Astrocyte (in vitro differentiated cells and primary cell): ENCODE results near the gene TMEM258. TPM values are rescaled to one million over a fixed set of nuclear protein-coding genes. Genes with fewer than 3 reads are reported as not detected.

ENCODE experiments used
- DNase-seq: peaks from one replicate; pipeline ENCODE4 v3.0.0-alpha.2; 2010; ENCODE audit warnings: low read depth
- FAIRE-seq: peaks from 2 replicates; lab custom pipeline; 2011; peaks lifted over from hg19 to GRCh38; lab: Jason Lieb, UNC
- H2AFZ ChIP-seq: 2 replicates; pipeline ENCODE4 v1.6.0; 2012; ENCODE audit warnings: low read depth, low read length, inconsistent platforms
- H3K27ac ChIP-seq: 2 replicates; pipeline ENCODE4 v1.5.1; 2011; ENCODE audit warnings: low read depth, low read length, inconsistent platforms
- H3K27me3 ChIP-seq: 2 replicates; pipeline ENCODE4 v1.6.0; 2011; ENCODE audit warnings: low read length, inconsistent platforms; ENCODE audit not compliant: insufficient read depth
- H3K36me3 ChIP-seq: 2 replicates; pipeline ENCODE4 v1.5.1; 2011; ENCODE audit warnings: low read length, inconsistent platforms; ENCODE audit not compliant: insufficient read depth
- H3K4me1 ChIP-seq: 2 replicates; pipeline ENCODE4 v1.5.1; 2011; ENCODE audit warnings: low read length, inconsistent platforms; ENCODE audit not compliant: insufficient read depth
- H3K4me2 ChIP-seq: 2 replicates; pipeline ENCODE4 v1.6.0; 2012; ENCODE audit warnings: low read length, inconsistent platforms
- H3K4me3 ChIP-seq: 2 replicates; pipeline ENCODE4 v1.5.1; 2011; ENCODE audit warnings: low read depth, mild to moderate bottlenecking, low read length, inconsistent platforms; ENCODE audit not compliant: insufficient read depth
- H3K79me2 ChIP-seq: 2 replicates; pipeline ENCODE4 v1.6.0; 2012; ENCODE audit warnings: mild to moderate bottlenecking, low read length, inconsistent platforms; ENCODE audit not compliant: insufficient read depth
- H3K9ac ChIP-seq: 2 replicates; pipeline ENCODE4 v1.6.0; 2012; ENCODE audit warnings: mild to moderate bottlenecking, low read length, inconsistent platforms
- H3K9me3 ChIP-seq: 2 replicates; pipeline ENCODE4 v1.5.1; 2012; ENCODE audit warnings: low read depth, mild to moderate bottlenecking, low read length, inconsistent platforms; ENCODE audit not compliant: insufficient read depth
- H4K20me1 ChIP-seq: 2 replicates; pipeline ENCODE4 v1.6.0; 2012; ENCODE audit warnings: low read length, inconsistent platforms; ENCODE audit not compliant: insufficient read depth
- H3K27ac Mint-ChIP-seq: one replicate; pipeline ENCODE4 v1.8.0; 2021; ENCODE audit warnings: mild to moderate bottlenecking, mixed read lengths; ENCODE audit not compliant: unreplicated experiment
- H3K27me3 Mint-ChIP-seq: one replicate; pipeline ENCODE4 v1.8.0; 2021; ENCODE audit warnings: low read depth, mixed read lengths; ENCODE audit not compliant: unreplicated experiment
- H3K36me3 Mint-ChIP-seq: one replicate; pipeline ENCODE4 v1.8.0; 2021; ENCODE audit warnings: low read depth, mixed read lengths; ENCODE audit not compliant: unreplicated experiment
- H3K4me1 Mint-ChIP-seq: one replicate; pipeline ENCODE4 v1.8.0; 2021; ENCODE audit warnings: low read depth, mixed read lengths; ENCODE audit not compliant: unreplicated experiment
- H3K4me3 Mint-ChIP-seq: one replicate; pipeline ENCODE4 v1.8.0; 2021; ENCODE audit warnings: mild to moderate bottlenecking, moderate library complexity, mixed read lengths; ENCODE audit not compliant: unreplicated experiment
- H3K9me3 Mint-ChIP-seq: one replicate; pipeline ENCODE4 v1.8.0; 2021; ENCODE audit warnings: mild to moderate bottlenecking, mixed read lengths; ENCODE audit not compliant: unreplicated experiment
- EZH2 ChIP-seq: IDR thresholded peaks from 2 replicates; pipeline ENCODE4 v1.6.1; 2012; ENCODE audit warnings: mild to moderate bottlenecking, low read length, inconsistent platforms; ENCODE audit not compliant: insufficient read depth
- total RNA-seq: library from RNA; stranded (reverse); gene quantifications from 2 replicates; pipeline ENCODE4 v1.2.1, GENCODE V29; 2021
- TF ChIP-seq, protein P1 (sequence below): IDR thresholded peaks from 2 replicates; pipeline ENCODE4 v1.5.1; 2011; ENCODE audit warnings: low read depth, mild to moderate bottlenecking, inconsistent platforms, low read length, moderate library complexity; ENCODE audit not compliant: insufficient read depth

The TMEM258 gene
- total RNA-seq, 1 donor from 2014 or later = 98.6 TPM

DNA sequence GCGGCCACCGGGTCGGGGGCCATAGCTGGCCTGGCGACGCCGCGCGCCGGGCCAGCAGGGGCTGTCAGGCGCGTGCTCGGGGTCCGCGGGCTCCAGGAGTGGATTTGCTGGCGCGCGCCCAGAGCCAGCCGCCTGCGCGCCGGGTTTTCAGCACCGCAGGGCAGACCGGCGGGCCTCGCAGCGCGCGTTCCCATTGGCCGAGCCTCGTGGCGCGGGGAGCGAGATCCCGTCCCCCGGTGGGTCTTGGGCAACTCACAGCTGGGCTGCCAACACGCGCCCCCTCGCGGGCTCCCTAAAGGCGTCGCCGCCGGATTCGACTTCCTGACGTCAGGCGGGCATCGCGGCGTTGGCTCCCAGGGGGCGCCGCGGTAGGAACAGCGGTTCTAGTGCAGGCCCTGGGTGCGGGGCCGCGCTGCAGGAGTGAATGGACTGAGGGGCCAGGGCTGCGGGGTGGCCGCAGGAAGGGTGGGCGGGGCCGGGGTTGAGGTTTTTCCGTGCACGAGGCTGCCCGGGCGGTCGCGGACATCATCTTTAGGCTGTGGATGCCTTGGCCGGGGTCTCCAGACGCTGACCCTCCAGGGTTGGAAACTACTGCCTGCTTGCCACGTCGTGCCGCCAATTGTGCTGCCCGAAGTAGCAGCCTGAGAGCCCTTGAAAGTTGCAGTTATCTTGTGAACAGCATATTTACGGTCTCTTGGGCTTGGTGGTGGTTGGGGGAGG is 24.5 kb upstream of the TMEM258 start, which contains the start of gene FADS1:
FADS1 (minus strand) TSS at position 268 of the 720 bp plus-strand sequence; CDS start at position 194, 74 bp downstream.
- peak within 1 kb of the TSS; percentile 69 for H3K4me3 ChIP-seq
- peaks cover 12% of the 10 kb centered on the region for H3K4me1 ChIP-seq
- Mint-ChIP-seq H3K27me3 (no peaks in the 10 kb centered on the region), H3K4me3 (peak within 1 kb of the TSS; percentile 95), H3K9me3 (no peaks in the 10 kb centered on the region), H3K4me1 (peaks cover 11% of the 10 kb centered on the region), H3K36me3 (peaks cover 2% of the 10 kb centered on the region), H3K27ac (peak within 1 kb of the TSS; percentile 95)
- peak; percentile 88 for DNase-seq
- no peaks in the 10 kb centered on the region for H3K9me3 ChIP-seq
- peaks cover 5% of the 10 kb centered on the region for H3K36me3 ChIP-seq
- peak within 1 kb of the TSS; percentile 90 for H3K4me2 ChIP-seq
- H3K27me3 ChIP-seq = no peaks in the 10 kb centered on the region
- FAIRE-seq = no peak
- H3K9ac ChIP-seq = peak within 1 kb of the TSS; percentile 90
- peak within 1 kb of the TSS; percentile 85 for H3K27ac ChIP-seq
- TF ChIP-seq, protein P1, sequence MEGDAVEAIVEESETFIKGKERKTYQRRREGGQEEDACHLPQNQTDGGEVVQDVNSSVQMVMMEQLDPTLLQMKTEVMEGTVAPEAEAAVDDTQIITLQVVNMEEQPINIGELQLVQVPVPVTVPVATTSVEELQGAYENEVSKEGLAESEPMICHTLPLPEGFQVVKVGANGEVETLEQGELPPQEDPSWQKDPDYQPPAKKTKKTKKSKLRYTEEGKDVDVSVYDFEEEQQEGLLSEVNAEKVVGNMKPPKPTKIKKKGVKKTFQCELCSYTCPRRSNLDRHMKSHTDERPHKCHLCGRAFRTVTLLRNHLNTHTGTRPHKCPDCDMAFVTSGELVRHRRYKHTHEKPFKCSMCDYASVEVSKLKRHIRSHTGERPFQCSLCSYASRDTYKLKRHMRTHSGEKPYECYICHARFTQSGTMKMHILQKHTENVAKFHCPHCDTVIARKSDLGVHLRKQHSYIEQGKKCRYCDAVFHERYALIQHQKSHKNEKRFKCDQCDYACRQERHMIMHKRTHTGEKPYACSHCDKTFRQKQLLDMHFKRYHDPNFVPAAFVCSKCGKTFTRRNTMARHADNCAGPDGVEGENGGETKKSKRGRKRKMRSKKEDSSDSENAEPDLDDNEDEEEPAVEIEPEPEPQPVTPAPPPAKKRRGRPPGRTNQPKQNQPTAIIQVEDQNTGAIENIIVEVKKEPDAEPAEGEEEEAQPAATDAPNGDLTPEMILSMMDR = peak; percentile 27
- TF ChIP-seq EZH2 = no peak
- peaks cover 11% of the 10 kb centered on the region for H3K79me2 ChIP-seq
- H4K20me1 ChIP-seq = no peaks in the 10 kb centered on the region
- peak within 1 kb of the TSS; percentile 82 for H2AFZ ChIP-seq

DNA sequence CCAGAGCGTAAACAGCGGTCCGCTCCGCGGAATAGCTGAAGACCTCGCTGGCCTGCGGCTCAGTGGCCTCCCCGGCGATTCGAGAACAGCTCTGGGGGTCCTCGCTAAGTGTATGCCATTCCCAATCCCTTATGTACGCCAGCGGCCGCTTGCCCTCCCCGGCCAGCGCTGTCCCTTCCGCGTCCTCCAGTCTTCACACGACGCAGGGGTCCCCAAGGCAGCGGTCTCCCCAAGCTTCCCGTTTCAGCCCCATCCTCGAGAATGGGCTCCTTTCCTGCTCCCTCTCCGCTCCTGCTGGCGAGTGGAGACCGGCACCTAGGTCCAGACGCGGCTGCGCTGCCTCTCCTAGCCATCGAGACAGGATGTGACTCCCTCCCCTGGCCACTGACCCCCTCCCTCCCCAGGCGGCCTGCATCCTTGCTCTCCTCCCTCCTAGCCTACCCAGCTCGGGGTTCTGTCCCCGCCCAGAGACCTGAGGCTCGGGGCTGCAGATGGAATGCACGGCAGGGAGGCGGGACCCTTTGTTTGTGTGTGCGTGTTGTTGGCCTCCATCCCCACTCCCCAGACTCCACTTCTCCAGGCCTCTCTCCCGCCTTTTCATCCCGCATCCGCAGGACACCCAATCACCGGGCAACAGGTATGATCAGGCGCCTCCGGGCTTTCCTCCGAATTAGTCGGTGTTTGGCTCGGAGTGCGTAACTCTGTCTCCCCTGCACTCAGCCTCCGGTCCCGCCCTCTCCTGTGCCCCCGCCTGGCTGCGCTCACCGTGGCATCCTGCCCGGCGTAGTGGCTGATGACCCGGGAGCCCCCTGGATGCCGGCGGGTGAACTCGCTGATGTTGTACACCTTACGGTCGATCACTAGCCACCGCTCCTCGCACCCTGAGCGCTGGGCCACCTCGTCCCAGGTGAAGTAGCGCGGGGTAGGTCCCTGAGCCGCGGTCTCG is 23.7 kb upstream of the TMEM258 start:
- no peak for TF ChIP-seq EZH2
- TF ChIP-seq, protein P1 = no peak
- H3K4me2 ChIP-seq = peak overlapping the region; percentile 90
- H3K9me3 Mint-ChIP-seq = no peaks in the 10 kb centered on the region
- H3K27me3 Mint-ChIP-seq = no peaks in the 10 kb centered on the region
- peaks cover 12% of the 10 kb centered on the region for H3K4me1 ChIP-seq
- H3K9ac ChIP-seq = peak overlapping the region; percentile 90
- peak overlapping the region; percentile 95 for H3K27ac Mint-ChIP-seq
- H2AFZ ChIP-seq = peak overlapping the region; percentile 82
- peaks cover 11% of the 10 kb centered on the region for H3K4me1 Mint-ChIP-seq
- no peak for FAIRE-seq
- H3K27ac ChIP-seq = peak overlapping the region; percentile 85
- peaks cover 5% of the 10 kb centered on the region for H3K36me3 ChIP-seq
- H4K20me1 ChIP-seq = no peaks in the 10 kb centered on the region
- H3K36me3 Mint-ChIP-seq = peaks cover 4% of the 10 kb centered on the region
- H3K27me3 ChIP-seq = no peaks in the 10 kb centered on the region
- H3K4me3 ChIP-seq = peak overlapping the region; percentile 69
- peak; percentile 59 for DNase-seq
- H3K9me3 ChIP-seq = no peaks in the 10 kb centered on the region
- H3K79me2 ChIP-seq = peaks cover 11% of the 10 kb centered on the region
- peak overlapping the region; percentile 95 for H3K4me3 Mint-ChIP-seq
